HG02588 (cell line): Measurements from ENCODE around the gene WWC2.

Experiments used
- ATAC-seq: cut with Tn5 transposase; IDR thresholded peaks from one replicate; pipeline ENCODE4 v1.9.1; 2021; ENCODE audit warnings: mild to moderate bottlenecking, moderate library complexity; ENCODE audit not compliant: unreplicated experiment

The WWC2 gene

DNA sequence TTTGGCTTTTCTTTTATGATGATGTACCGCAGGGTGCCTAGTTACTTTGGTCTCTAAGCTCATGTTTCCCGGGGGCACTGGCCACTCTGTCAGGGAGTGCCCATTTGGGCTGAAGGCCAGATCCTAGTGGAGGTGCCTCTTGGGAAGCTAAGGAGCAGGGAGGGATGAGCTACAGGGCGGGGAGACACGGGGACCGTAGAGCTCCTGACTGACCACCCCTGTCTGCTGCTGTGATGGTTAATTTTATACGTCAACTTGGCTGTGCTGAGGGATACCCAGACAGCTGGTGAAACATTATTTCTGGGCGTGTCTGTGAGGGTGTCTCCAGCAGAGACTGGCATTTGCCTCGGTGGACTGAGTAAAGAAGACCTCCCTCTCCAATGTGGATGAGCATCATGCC is 248.1 kb downstream of the WWC2 start:
- no peak for ATAC-seq

- ATAC-seq: no peak
Measured at GRCh38 chr4:183347566-183347965, 248.5 kb downstream of the WWC2 start.

DNA sequence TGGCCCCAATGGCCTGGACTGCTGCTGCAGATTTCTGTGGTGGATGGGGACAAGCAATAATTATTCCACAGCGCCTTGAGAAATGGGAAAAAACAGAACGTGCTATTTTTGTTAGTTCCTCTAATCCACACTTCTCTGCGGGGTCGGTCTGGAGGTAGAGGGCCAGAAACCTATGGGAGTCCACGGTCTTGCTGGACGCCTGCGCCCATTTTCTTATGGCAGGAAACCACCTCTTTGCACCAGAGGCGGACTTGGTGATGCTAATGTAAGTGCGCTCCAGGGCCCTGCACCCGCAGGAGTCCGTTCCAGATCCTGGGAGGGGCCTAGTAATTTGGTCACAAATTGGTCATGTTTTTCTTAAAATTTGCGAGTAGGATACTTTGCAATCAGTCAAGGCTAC is 249.1 kb downstream of the WWC2 start:
- no peak for ATAC-seq

GRCh38 chr4:183348706-183349659 is 249.9 kb downstream of the WWC2 start:
- ATAC-seq: no peak

DNA sequence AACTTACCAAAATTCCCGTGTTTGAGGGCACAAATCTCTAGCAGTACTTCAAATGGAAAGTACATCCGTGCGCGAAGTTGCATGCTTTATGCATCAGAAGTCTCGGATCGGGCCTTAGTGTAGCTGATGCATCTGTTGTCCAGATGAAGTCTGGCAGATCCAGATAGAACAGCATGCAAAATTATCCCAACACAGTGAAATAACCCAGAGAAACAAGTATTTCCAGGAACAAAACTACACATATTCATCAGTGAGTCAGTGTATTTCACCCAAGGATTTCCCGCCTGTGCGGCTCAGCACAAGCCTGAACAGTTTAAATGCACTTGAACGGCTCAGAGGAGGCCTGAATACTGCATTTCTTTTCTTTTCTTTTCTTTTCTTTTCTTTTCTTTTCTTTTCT is 250.6 kb downstream of the WWC2 start:
- ATAC-seq: no peak

DNA sequence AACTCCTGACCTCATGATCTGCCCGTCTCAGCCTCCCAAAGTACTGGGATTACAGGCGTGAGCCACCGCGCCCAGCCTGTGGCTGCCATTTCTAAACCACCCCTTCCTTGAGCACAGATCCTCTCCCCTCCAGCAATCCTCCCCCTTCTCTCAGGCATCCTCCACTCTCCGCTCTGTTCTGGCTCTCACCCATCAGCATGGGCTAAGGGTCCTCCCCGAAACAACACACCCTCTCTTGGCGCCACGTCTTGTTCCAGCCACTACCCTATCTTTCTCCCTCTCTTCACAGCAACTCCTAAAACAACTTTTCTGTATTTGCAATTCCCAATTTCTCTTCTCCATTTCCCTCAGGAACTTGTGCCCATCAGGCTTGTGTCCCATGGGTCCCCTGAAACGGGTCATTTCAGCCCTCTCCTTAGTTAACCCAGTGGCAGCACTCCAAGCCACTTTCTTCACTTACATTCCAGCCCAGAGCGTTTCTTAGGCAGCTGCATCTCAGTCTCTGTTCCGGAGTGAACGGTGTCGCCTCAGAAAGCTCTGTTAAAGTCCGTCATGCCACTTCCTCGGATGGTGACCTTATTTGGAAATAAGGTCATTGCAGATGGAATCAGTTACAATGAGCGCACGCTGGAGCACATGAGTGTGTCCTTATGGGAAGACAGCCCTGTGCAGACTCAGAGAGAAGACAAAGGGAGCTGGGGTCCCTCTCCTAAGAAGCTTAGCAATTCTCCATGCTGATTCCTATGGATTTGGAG is 251.4 kb downstream of the WWC2 start:
- ATAC-seq: no peak

DNA sequence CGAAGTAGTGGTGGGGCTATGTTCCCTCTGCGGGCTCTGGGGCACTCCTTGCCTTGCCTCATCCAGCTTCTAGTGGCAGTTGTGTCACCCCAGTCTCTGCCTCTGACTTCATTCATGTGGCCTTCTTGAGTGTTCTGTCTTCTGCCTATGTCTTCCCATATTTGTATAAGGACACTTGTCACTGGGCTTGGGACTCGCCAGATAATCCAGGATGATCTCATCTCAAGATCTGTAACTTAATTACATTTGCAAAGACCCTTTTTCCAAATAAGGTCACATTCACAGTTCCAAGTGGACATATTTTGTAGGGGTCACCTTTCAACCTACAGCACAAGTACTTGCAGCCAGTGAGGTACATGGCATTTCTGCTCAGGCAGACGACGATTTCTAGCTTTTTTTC is 253.5 kb downstream of the WWC2 start:
- no peak for ATAC-seq

DNA sequence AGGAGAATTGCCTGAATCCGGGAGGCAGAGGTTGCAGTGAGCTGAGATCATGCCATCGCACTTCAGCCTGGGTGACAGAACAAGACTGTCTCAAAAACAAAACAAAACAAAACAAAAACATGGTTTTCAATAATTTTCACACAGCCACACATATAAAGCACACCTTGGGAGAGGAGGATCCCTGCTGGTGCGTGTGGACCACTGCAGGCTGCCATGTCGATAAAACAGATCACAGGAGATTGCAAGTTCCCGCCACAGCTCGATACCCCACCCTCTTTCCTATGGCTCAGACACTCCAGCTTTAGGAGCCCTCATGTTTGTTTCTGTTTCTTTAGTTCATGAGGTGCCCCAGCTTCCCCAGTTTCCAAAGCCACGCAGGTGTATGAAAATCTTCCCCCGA is 254.5 kb downstream of the WWC2 start:
- ATAC-seq: no peak

- no peak for ATAC-seq
Measured at GRCh38 chr4:183354219-183354618, 255.2 kb downstream of the WWC2 start.

DNA sequence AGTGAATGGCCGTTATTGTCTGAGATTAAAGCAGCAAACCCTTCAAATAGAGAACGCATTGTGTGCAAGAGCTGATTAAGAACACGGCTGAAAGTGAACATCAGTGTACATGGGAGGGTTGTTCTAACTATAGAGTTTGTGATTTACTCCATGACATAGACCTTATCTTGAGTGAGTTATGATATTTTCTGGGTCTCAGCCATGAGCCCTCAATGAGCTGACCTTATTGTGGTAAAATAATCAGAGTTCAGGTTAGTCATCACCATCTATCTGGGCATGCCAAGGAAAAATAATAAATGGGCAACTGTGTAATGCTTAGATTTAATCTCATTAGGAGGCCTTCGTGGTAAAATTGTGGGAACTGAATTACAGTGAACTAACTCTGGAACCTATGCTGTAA is 256.3 kb downstream of the WWC2 start:
- no peak for ATAC-seq

GRCh38 chr4:183356173-183356830 is 257.2 kb downstream of the WWC2 start:
- no peak for ATAC-seq

- ATAC-seq: no peak
Measured at GRCh38 chr4:183356931-183357675, 258.0 kb downstream of the WWC2 start.

- no peak for ATAC-seq
Measured at GRCh38 chr4:183358215-183358755, 259.2 kb downstream of the WWC2 start.

- ATAC-seq: no peak
Measured at GRCh38 chr4:183360161-183360919, 261.3 kb downstream of the WWC2 start.

GRCh38 chr4:183362036-183362435 is 263.0 kb downstream of the WWC2 start:
- no peak for ATAC-seq

DNA sequence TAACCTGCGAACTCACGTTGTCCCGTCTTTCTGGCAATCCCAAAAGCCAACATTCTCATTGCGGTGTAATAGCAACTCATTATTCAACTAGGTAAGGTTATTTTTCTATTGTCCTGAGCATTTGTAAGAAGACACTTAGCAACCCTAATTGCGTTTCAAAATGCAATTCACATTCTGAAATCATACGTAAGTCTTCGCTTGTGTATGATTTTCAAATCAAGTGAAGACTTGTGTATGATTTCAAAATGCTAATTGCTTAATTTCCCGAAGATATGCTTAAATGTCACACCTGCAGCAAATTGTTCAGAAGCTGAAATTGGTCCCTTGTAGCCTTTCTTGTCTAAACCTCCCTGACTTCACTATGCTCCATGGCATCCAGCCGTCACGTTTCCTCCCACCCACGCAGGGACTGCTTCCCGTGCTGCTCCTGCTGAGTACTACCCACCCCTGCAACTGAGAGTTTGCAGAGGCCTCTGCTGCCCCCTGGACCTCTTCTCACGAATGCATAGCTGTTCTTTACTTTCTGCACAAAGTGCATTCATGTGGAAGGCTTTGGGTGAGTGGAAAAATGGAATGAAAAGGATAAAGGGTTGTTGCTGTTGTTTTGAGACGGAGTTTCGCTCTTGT is 264.0 kb downstream of the WWC2 start:
- no peak for ATAC-seq

- no peak for ATAC-seq
Measured at GRCh38 chr4:183364025-183364424, 265.0 kb downstream of the WWC2 start.

- no peak for ATAC-seq
Measured at GRCh38 chr4:183366206-183366835, 267.3 kb downstream of the WWC2 start.

GRCh38 chr4:183369073-183369472 is 270.0 kb downstream of the WWC2 start:
- no peak for ATAC-seq
